ENCODE measurements around the gene TUBA4A. TPM values are rescaled to one million over a fixed set of nuclear protein-coding genes. Genes with fewer than 3 reads are reported as not detected.

TUBA4A gene
- total and polyA plus RNA-seq, 9 of the 15 experiments (the other 6 are each of a cell fraction or from before 2014, with no cell fraction given) = 25.1 to 174 (median 42.4) TPM

- TF ChIP-seq, protein P1, sequence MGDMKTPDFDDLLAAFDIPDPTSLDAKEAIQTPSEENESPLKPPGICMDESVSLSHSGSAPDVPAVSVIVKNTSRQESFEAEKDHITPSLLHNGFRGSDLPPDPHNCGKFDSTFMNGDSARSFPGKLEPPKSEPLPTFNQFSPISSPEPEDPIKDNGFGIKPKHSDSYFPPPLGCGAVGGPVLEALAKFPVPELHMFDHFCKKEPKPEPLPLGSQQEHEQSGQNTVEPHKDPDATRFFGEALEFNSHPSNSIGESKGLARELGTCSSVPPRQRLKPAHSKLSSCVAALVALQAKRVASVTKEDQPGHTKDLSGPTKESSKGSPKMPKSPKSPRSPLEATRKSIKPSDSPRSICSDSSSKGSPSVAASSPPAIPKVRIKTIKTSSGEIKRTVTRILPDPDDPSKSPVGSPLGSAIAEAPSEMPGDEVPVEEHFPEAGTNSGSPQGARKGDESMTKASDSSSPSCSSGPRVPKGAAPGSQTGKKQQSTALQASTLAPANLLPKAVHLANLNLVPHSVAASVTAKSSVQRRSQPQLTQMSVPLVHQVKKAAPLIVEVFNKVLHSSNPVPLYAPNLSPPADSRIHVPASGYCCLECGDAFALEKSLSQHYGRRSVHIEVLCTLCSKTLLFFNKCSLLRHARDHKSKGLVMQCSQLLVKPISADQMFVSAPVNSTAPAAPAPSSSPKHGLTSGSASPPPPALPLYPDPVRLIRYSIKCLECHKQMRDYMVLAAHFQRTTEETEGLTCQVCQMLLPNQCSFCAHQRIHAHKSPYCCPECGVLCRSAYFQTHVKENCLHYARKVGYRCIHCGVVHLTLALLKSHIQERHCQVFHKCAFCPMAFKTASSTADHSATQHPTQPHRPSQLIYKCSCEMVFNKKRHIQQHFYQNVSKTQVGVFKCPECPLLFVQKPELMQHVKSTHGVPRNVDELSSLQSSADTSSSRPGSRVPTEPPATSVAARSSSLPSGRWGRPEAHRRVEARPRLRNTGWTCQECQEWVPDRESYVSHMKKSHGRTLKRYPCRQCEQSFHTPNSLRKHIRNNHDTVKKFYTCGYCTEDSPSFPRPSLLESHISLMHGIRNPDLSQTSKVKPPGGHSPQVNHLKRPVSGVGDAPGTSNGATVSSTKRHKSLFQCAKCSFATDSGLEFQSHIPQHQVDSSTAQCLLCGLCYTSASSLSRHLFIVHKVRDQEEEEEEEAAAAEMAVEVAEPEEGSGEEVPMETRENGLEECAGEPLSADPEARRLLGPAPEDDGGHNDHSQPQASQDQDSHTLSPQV (IDR thresholded peaks at IDR 0.05) = no peak
- TF ChIP-seq GTF2A2 (tag; IDR thresholded peaks at IDR 0.05) (no peak), THRB (CRISPR knock-in tag; conservative IDR thresholded peaks at IDR 0.05) (no peak), GTF2E2 (tag; IDR thresholded peaks at IDR 0.05) (peak; percentile 60; the same call in 1 of the 2 replicates), RAD21 (CRISPR knock-in tag; conservative IDR thresholded peaks at IDR 0.05 in 1 of 2, IDR thresholded peaks at IDR 0.05 in 1 of 2) (0 out of 4 replicates have a peak, but pooled peaks of 1 of the 2 experiments have one; percentile 12), LEF1 (IDR thresholded peaks at IDR 0.05) (0 out of 2 replicates have a peak, but pooled peaks have one; percentile 11), MAZ (CRISPR knock-in tag; conservative IDR thresholded peaks at IDR 0.05 in 1 of 2, IDR thresholded peaks at IDR 0.05 in 1 of 2) (no peak), C11orf30 (IDR thresholded peaks at IDR 0.05; ENCODE audit: low read depth) (peak; percentile 58; the same call in 1 of the 2 replicates), MAFG (tag; conservative IDR thresholded peaks at IDR 0.05) (no peak)
- TF ChIP-seq, protein P2, sequence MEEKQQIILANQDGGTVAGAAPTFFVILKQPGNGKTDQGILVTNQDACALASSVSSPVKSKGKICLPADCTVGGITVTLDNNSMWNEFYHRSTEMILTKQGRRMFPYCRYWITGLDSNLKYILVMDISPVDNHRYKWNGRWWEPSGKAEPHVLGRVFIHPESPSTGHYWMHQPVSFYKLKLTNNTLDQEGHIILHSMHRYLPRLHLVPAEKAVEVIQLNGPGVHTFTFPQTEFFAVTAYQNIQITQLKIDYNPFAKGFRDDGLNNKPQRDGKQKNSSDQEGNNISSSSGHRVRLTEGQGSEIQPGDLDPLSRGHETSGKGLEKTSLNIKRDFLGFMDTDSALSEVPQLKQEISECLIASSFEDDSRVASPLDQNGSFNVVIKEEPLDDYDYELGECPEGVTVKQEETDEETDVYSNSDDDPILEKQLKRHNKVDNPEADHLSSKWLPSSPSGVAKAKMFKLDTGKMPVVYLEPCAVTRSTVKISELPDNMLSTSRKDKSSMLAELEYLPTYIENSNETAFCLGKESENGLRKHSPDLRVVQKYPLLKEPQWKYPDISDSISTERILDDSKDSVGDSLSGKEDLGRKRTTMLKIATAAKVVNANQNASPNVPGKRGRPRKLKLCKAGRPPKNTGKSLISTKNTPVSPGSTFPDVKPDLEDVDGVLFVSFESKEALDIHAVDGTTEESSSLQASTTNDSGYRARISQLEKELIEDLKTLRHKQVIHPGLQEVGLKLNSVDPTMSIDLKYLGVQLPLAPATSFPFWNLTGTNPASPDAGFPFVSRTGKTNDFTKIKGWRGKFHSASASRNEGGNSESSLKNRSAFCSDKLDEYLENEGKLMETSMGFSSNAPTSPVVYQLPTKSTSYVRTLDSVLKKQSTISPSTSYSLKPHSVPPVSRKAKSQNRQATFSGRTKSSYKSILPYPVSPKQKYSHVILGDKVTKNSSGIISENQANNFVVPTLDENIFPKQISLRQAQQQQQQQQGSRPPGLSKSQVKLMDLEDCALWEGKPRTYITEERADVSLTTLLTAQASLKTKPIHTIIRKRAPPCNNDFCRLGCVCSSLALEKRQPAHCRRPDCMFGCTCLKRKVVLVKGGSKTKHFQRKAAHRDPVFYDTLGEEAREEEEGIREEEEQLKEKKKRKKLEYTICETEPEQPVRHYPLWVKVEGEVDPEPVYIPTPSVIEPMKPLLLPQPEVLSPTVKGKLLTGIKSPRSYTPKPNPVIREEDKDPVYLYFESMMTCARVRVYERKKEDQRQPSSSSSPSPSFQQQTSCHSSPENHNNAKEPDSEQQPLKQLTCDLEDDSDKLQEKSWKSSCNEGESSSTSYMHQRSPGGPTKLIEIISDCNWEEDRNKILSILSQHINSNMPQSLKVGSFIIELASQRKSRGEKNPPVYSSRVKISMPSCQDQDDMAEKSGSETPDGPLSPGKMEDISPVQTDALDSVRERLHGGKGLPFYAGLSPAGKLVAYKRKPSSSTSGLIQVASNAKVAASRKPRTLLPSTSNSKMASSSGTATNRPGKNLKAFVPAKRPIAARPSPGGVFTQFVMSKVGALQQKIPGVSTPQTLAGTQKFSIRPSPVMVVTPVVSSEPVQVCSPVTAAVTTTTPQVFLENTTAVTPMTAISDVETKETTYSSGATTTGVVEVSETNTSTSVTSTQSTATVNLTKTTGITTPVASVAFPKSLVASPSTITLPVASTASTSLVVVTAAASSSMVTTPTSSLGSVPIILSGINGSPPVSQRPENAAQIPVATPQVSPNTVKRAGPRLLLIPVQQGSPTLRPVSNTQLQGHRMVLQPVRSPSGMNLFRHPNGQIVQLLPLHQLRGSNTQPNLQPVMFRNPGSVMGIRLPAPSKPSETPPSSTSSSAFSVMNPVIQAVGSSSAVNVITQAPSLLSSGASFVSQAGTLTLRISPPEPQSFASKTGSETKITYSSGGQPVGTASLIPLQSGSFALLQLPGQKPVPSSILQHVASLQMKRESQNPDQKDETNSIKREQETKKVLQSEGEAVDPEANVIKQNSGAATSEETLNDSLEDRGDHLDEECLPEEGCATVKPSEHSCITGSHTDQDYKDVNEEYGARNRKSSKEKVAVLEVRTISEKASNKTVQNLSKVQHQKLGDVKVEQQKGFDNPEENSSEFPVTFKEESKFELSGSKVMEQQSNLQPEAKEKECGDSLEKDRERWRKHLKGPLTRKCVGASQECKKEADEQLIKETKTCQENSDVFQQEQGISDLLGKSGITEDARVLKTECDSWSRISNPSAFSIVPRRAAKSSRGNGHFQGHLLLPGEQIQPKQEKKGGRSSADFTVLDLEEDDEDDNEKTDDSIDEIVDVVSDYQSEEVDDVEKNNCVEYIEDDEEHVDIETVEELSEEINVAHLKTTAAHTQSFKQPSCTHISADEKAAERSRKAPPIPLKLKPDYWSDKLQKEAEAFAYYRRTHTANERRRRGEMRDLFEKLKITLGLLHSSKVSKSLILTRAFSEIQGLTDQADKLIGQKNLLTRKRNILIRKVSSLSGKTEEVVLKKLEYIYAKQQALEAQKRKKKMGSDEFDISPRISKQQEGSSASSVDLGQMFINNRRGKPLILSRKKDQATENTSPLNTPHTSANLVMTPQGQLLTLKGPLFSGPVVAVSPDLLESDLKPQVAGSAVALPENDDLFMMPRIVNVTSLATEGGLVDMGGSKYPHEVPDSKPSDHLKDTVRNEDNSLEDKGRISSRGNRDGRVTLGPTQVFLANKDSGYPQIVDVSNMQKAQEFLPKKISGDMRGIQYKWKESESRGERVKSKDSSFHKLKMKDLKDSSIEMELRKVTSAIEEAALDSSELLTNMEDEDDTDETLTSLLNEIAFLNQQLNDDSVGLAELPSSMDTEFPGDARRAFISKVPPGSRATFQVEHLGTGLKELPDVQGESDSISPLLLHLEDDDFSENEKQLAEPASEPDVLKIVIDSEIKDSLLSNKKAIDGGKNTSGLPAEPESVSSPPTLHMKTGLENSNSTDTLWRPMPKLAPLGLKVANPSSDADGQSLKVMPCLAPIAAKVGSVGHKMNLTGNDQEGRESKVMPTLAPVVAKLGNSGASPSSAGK (IDR thresholded peaks at IDR 0.05) = peak; percentile 24; the same call in 1 of the 2 replicates
Measured at GRCh38 chr2:219278655-219279150, 25.0 kb upstream of the TUBA4A start (continued).
